ENCODE measurements around the gene HUWE1. TPM values are rescaled to one million over a fixed set of nuclear protein-coding genes. Genes with fewer than 3 reads are reported as not detected.

The HUWE1 gene
- total RNA-seq, 1 experiment from 2014 or later: 274 TPM

- H3K27ac Mint-ChIP-seq (ENCODE audit: low read depth, unreplicated experiment): no peak overlapping the region
- peaks cover 94% of the 10 kb centered on the region for H3K36me3 Mint-ChIP-seq (ENCODE audit: insufficient read depth, unreplicated experiment)
- DNase-seq (ENCODE audit: unreplicated experiment): no peak
- ChIA-PET POLR2A (interaction anchor here (0.9 kb wide), 1 partner anchor 11 kb away, joined by 4 read pairs; no protein-coding TSS in a partner anchor), CTCF (interaction anchor here (0.6 kb wide), 2 partner anchors 8 to 205 kb away, joined by 3 read pairs; no protein-coding TSS in a partner anchor)
- TF ChIP-seq CTCF (IDR thresholded peaks at IDR 0.05; ENCODE audit: unreplicated experiment): no peak
- no TSS peak for BruUV-seq (replicated peaks)
- H3K27me3 Mint-ChIP-seq (ENCODE audit: insufficient read depth, unreplicated experiment): peaks cover 77% of the 10 kb centered on the region
- intact Hi-C loops (cut with micrococcal nuclease): no loop called here
- H3K9me3 Mint-ChIP-seq (ENCODE audit: unreplicated experiment): no peaks in the 10 kb centered on the region
- no peaks in the 10 kb centered on the region for H3K4me1 Mint-ChIP-seq (ENCODE audit: insufficient read depth, unreplicated experiment)
- no peak overlapping the region for H3K4me3 Mint-ChIP-seq (ENCODE audit: unreplicated experiment)
These were observed 123.2 kb downstream of the HUWE1 start for GRCh38 chrX:53563324-53563723.

- intact Hi-C loops (cut with micrococcal nuclease): no loop called here
- no TSS peak for BruUV-seq (replicated peaks)
- TF ChIP-seq CTCF (IDR thresholded peaks at IDR 0.05; ENCODE audit: unreplicated experiment): no peak
- no peaks in the 10 kb centered on the region for H3K9me3 Mint-ChIP-seq (ENCODE audit: unreplicated experiment)
- DNase-seq (ENCODE audit: unreplicated experiment): no peak
- H3K27me3 Mint-ChIP-seq (ENCODE audit: insufficient read depth, unreplicated experiment): peaks cover 77% of the 10 kb centered on the region
- ChIA-PET CTCF (no interaction called here), POLR2A (no interaction called here)
- H3K4me1 Mint-ChIP-seq (ENCODE audit: insufficient read depth, unreplicated experiment): no peaks in the 10 kb centered on the region
- no peak overlapping the region for H3K27ac Mint-ChIP-seq (ENCODE audit: low read depth, unreplicated experiment)
- H3K36me3 Mint-ChIP-seq (ENCODE audit: insufficient read depth, unreplicated experiment): peaks cover 95% of the 10 kb centered on the region
- no peak overlapping the region for H3K4me3 Mint-ChIP-seq (ENCODE audit: unreplicated experiment)
These were observed 124.6 kb downstream of the HUWE1 start for GRCh38 chrX:53561912-53562311.

- DNase-seq (ENCODE audit: unreplicated experiment): no peak
- no peaks in the 10 kb centered on the region for H3K9me3 Mint-ChIP-seq (ENCODE audit: unreplicated experiment)
- ChIA-PET CTCF (no interaction called here), POLR2A (no interaction called here)
- H3K27me3 Mint-ChIP-seq (ENCODE audit: insufficient read depth, unreplicated experiment): peaks cover 82% of the 10 kb centered on the region
- intact Hi-C loops (cut with micrococcal nuclease): no loop called here
- no peak for TF ChIP-seq CTCF (IDR thresholded peaks at IDR 0.05; ENCODE audit: unreplicated experiment)
- BruUV-seq (replicated peaks): no TSS peak
- H3K4me1 Mint-ChIP-seq (ENCODE audit: insufficient read depth, unreplicated experiment): no peaks in the 10 kb centered on the region
- H3K4me3 Mint-ChIP-seq (ENCODE audit: unreplicated experiment): no peak overlapping the region
- no peak overlapping the region for H3K27ac Mint-ChIP-seq (ENCODE audit: low read depth, unreplicated experiment)
- H3K36me3 Mint-ChIP-seq (ENCODE audit: insufficient read depth, unreplicated experiment): peaks cover 92% of the 10 kb centered on the region
These were observed 127.9 kb downstream of the HUWE1 start for GRCh38 chrX:53558646-53559045.

GRCh38 chrX:53556868-53557267, 129.7 kb downstream of the HUWE1 start:
- BruUV-seq (replicated peaks): no TSS peak
- no peak for DNase-seq (ENCODE audit: unreplicated experiment)
- H3K4me3 Mint-ChIP-seq (ENCODE audit: unreplicated experiment): no peak overlapping the region
- intact Hi-C loops (cut with micrococcal nuclease): no loop called here
- H3K27ac Mint-ChIP-seq (ENCODE audit: low read depth, unreplicated experiment): no peak overlapping the region
- ChIA-PET POLR2A (no interaction called here), CTCF (interaction anchor here (0.6 kb wide), 1 partner anchor 59 kb away, joined by 3 read pairs; no protein-coding TSS in a partner anchor)
- peaks cover 88% of the 10 kb centered on the region for H3K27me3 Mint-ChIP-seq (ENCODE audit: insufficient read depth, unreplicated experiment)
- H3K9me3 Mint-ChIP-seq (ENCODE audit: unreplicated experiment): no peaks in the 10 kb centered on the region
- TF ChIP-seq CTCF (IDR thresholded peaks at IDR 0.05; ENCODE audit: unreplicated experiment): no peak
- H3K36me3 Mint-ChIP-seq (ENCODE audit: insufficient read depth, unreplicated experiment): peaks cover 92% of the 10 kb centered on the region
- H3K4me1 Mint-ChIP-seq (ENCODE audit: insufficient read depth, unreplicated experiment): no peaks in the 10 kb centered on the region

All from MCF 10A (cell line).